Heart right ventricle (tissue), 16 donors: ENCODE measurements around the gene MAN1C1. TPM values are rescaled to one million over a fixed set of nuclear protein-coding genes. Genes with fewer than 3 reads are reported as not detected.

Experiments used
- ATAC-seq, 8 donors: fragments of 200-7000 bp; cut with Tn5 transposase; one replicate each; pipeline ENCODE4 v1.9.1; 2020; ENCODE audit warnings: mild to moderate bottlenecking in 8 of 8, moderate library complexity in 8 of 8, moderate number of reproducible peaks in 1 of 8
- DNase-seq, 2 donors: peaks; one replicate each; pipeline ENCODE4 v3.0.0-alpha.2; 2020
- H3K27ac ChIP-seq, 10 donors: fragments of 200-600 bp; sonication (generic) in 2 of 10; one replicate each; pipeline versions ENCODE4 v1.5.0 to v1.8.0; 2020 to 2022; ENCODE audit warnings: mild to moderate bottlenecking in 3 of 10
- H3K27me3 ChIP-seq, 7 donors: fragments of 200-600 bp; one replicate each; pipeline ENCODE4 v1.8.0; 2021 to 2022; ENCODE audit warnings: mild to moderate bottlenecking in 2 of 7
- H3K36me3 ChIP-seq, 9 donors: fragments of 200-600 bp; sonication (generic) in 1 of 9; one replicate each; pipeline versions ENCODE4 v1.5.0 to v1.8.0; 2020 to 2022; ENCODE audit warnings: mild to moderate bottlenecking in 2 of 9
- H3K4me1 ChIP-seq, 9 donors: fragments of 200-600 bp; sonication (generic) in 1 of 9; one replicate each; pipeline versions ENCODE4 v1.5.0 to v1.8.0; 2020 to 2022; ENCODE audit warnings: mild to moderate bottlenecking in 4 of 9
- H3K4me3 ChIP-seq, 10 donors: fragments of 200-600 bp; sonication (generic) in 2 of 10; one replicate each; pipeline versions ENCODE4 v1.5.0 to v1.8.0; 2020 to 2022; ENCODE audit warnings: mild to moderate bottlenecking in 7 of 10, moderate library complexity in 2 of 10
- H3K9me3 ChIP-seq, 11 donors: fragments of 200-600 bp in 10 of 11; sonication (generic) in 2 of 11; one replicate each; pipeline versions ENCODE4 v1.5.0 to v1.8.0; 2013 to 2022; ENCODE audit warnings: mild to moderate bottlenecking in 2 of 11, control low read depth in 1 of 11, moderate library complexity in 1 of 11
- CTCF ChIP-seq, 9 donors: fragments of 200-600 bp; sonication (generic) in 2 of 9; IDR thresholded peaks; one replicate each; pipeline versions ENCODE4 v1.5.0 to v1.8.0; 2021 to 2022; ENCODE audit warnings: antibody characterized with exemption in 9 of 9, mild to moderate bottlenecking in 5 of 9, moderate library complexity in 1 of 9
- WGBS, 2 donors: extraction: QIAGEN DNeasy Blood & Tissue Kit; methylation state at CpG; one replicate each; pipeline ENCODE4 v1.1.7; 2013; ENCODE audit warnings: inconsistent platforms in 1 of 2; 5-methylcytosine and 5-hydroxymethylcytosine counted together
- intact Hi-C, 10 donors: fragments of 100-400 bp; cut with DNase I; formaldehyde crosslinking; loops; one replicate each; pipeline versions ENCODE4 v1.11.1 to v1.14.2; 2022
- polyA plus RNA-seq, 2 donors: library from polyadenylated mRNA; stranded (reverse); fragments of 200-250 nt; gene quantifications; one replicate each; pipeline ENCODE4 v1.2.3, GENCODE V29; 2013
- total RNA-seq, 10 donors: library from RNA; stranded (reverse); fragmentation: NEBNext Ultra II Directional in 3 of 10; extraction: Animal tissue kit (Norgen Biotek cat#: 25700) in 3 of 10; gene quantifications; one replicate each; pipeline versions ENCODE4 v1.2.1 to v1.2.4, GENCODE V29; 2021 to 2023
- donor health status: Arrhythmogenic right ventricular cardiomyopathy.
- donor health status: ischemic (EF 13 %, LVEDD 7.1; RV severe dilation, severe dysfunction).
- donor health status: healthy with polysubstance abuse.
- donor health status: DM: no; HTN: yes; CAD: no.
- donor health status: DM: no; HTN: no; CAD: no.
- donor health status: ischemic (EF 25% LVEDD 6.9; RV normal size, moderate dysfunction).
- donor health status: ischemic (EF 25% LVEDD 5.7; RV mildly dilated, moderate dysfunction).
- donor health status: healthy.
- donor health status: DM: yes; HTN: yes; CAD: no.
- donor health status: Ischemic cardiomyopathy.
- donor health status: ischemic (EF 35%, LVEDD 5.7; RV mildly dilated, moderate dysfunction).
- donor health status: nonischemic (EF 11% LVEDD 7.7; RV severe dilation, severe dysfunction).
- donor health status: DM: yes; HTN: yes; CAD: no.
- donor health status: PGD.
- donor health status: ischemic (EF 29% LVEDD 5.4; RV normal size, mild dysfunction).
- donor health status: nonischemic (EF 23%, LVEDD 6.1; RV moderate dilation, normal function).

Gene MAN1C1
- total and polyA plus RNA-seq, 12 donors = 9.7 to 23.4 (median 13.4) TPM

GRCh38 chr1:25828491-25828890, 211.9 kb downstream of the MAN1C1 start:
- intact Hi-C loops = no loop called here
- H3K4me1 ChIP-seq = peaks cover 0 to 35% (median 9%) of the 10 kb centered on the region in 9 donors
- WGBS, 2 donors = 64 to 67% methylated on average over 3 of the region's 3 CpGs
- no peak for TF ChIP-seq CTCF (IDR thresholded peaks at IDR 0.05)
- no peaks in the 10 kb centered on the region for H3K9me3 ChIP-seq
- H3K36me3 ChIP-seq = peaks cover 0 to 98% (median 76%) of the 10 kb centered on the region in 9 donors
- ATAC-seq = no peak
- H3K27me3 ChIP-seq = no peaks in the 10 kb centered on the region
- no peak overlapping the region for H3K4me3 ChIP-seq
- H3K27ac ChIP-seq = peak overlapping the region in 1 of 10 donors; percentile 18
- DNase-seq = no peak

- ATAC-seq (peak in 3 of 8 donors; percentile 37 to 53 (median 43)), DNase-seq (no peak)
- H3K4me3 ChIP-seq = no peak overlapping the region
- intact Hi-C loops = no loop called here
- peak overlapping the region in 3 of 10 donors; percentile 16 to 25 (median 18) for H3K27ac ChIP-seq
- no peak for TF ChIP-seq CTCF (IDR thresholded peaks at IDR 0.05)
- no peaks in the 10 kb centered on the region for H3K27me3 ChIP-seq
- H3K36me3 ChIP-seq = peaks cover 0 to 98% (median 79%) of the 10 kb centered on the region in 9 donors
- 20 to 49% methylated on average over 1 of the region's 1 CpG for WGBS, 2 donors
- H3K9me3 ChIP-seq = no peaks in the 10 kb centered on the region
- peaks cover 0 to 30% (median 9%) of the 10 kb centered on the region in 9 donors for H3K4me1 ChIP-seq
Measured at GRCh38 chr1:25829046-25829445, 212.5 kb downstream of the MAN1C1 start.

DNA sequence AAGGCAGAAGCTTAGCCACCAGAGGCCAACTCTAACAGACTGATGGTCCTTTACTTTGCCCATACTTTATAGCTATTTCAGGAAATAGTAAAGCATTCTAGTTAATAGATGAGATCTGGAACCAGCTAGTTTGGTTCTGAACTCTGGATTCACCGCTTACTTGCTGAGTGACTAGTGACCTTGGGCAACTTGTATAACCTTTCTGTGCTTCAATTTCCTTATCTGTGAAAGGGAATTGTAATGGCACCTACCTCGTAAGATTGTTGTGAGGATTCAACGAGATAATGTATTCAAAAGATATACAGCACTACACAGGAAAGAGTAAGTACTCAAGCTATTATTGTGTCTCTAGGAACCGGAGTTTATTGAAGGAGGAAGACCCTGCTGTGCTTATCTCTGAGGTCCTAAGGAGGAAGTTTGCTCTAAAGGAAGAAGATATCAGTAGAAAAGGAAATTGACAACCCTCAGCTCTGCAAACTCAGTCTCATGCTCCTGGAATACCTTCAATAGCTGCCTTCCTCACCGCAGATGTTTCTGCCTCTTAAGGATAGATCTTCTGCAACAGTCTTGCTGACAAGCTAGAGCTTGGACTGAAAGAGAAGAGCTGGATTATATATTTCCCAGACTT, 215.1 kb downstream of the MAN1C1 start:
- WGBS, 2 donors = 38 to 42% methylated on average over 5 of the region's 5 CpGs
- H3K36me3 ChIP-seq = peaks cover 0 to 91% (median 72%) of the 10 kb centered on the region in 9 donors
- ATAC-seq (no peak), DNase-seq (no peak)
- intact Hi-C loops = no loop called here
- no peaks in the 10 kb centered on the region for H3K27me3 ChIP-seq
- H3K27ac ChIP-seq = peak overlapping the region in 1 of 10 donors; percentile 3
- H3K4me1 ChIP-seq = peaks cover 0 to 23% (median 12%) of the 10 kb centered on the region in 9 donors
- no peak for TF ChIP-seq CTCF (IDR thresholded peaks at IDR 0.05)
- H3K4me3 ChIP-seq = no peak overlapping the region
- H3K9me3 ChIP-seq = no peaks in the 10 kb centered on the region

- intact Hi-C loops = no loop called here
- no peak for ATAC-seq
- Histone ChIP-seq H3K27me3 (no peaks in the 10 kb centered on the region), H3K4me3 (no peak overlapping the region), H3K36me3 (peaks cover 0 to 83% (median 64%) of the 10 kb centered on the region in 9 donors), H3K27ac (no peak overlapping the region), H3K4me1 (peaks cover 0 to 26% (median 13%) of the 10 kb centered on the region in 9 donors), H3K9me3 (no peaks in the 10 kb centered on the region)
- no peak for DNase-seq
- WGBS, 2 donors = 66 to 80% methylated on average over 6 of the region's 6 CpGs
- no peak for TF ChIP-seq CTCF (IDR thresholded peaks at IDR 0.05)
Measured at GRCh38 chr1:25832336-25833037, 215.9 kb downstream of the MAN1C1 start.
